Activated B cell treated with CpG ODN at 0.5 μM for 24 hours (primary cell): ENCODE results near the gene ZNF680. TPM values are rescaled to one million over a fixed set of nuclear protein-coding genes. Genes with fewer than 3 reads are reported as not detected.

ENCODE experiments used
- ATAC-seq: fragments of 200-7000 bp; cut with Tn5 transposase; one replicate; pipeline ENCODE4 v1.10.0; 2021; ENCODE audit warnings: low read depth, mild to moderate bottlenecking, moderate library complexity
- CTCF ChIA-PET: fragments of 350-600 bp; sonication (Branson Sonifier 250); formaldehyde crosslinking; loops from one replicate; lab custom pipeline; 2021; ENCODE audit warnings: antibody characterized with exemption; lab: Charles Lee
- POLR2A ChIA-PET: fragments of 350-600 bp; sonication (Branson Sonifier 250); formaldehyde crosslinking; loops from one replicate; lab custom pipeline; 2021; ENCODE audit warnings: antibody characterized with exemption; lab: Charles Lee
- DNase-seq: peaks from one replicate; pipeline ENCODE4 v3.0.0; 2022
- H3K27ac Mint-ChIP-seq: one replicate; pipeline ENCODE4 v1.8.0; 2020; ENCODE audit warnings: mixed read lengths
- H3K27me3 Mint-ChIP-seq: one replicate; pipeline ENCODE4 v1.8.0; 2021; ENCODE audit warnings: mixed read lengths
- H3K36me3 Mint-ChIP-seq: one replicate; pipeline ENCODE4 v1.8.0; 2021; ENCODE audit warnings: low read depth, mixed read lengths
- H3K4me1 Mint-ChIP-seq: one replicate; pipeline ENCODE4 v1.8.0; 2021; ENCODE audit warnings: mixed read lengths
- H3K4me3 Mint-ChIP-seq: one replicate; pipeline ENCODE4 v1.8.0; 2020; ENCODE audit warnings: mild to moderate bottlenecking, mixed read lengths
- H3K9me3 Mint-ChIP-seq: one replicate; pipeline ENCODE4 v1.8.0; 2020; ENCODE audit warnings: mixed read lengths
- CTCF ChIP-seq: fragments of 200-600 bp; IDR thresholded peaks from one replicate; pipeline ENCODE4 v1.8.0; 2022; ENCODE audit warnings: antibody characterized with exemption, mild to moderate bottlenecking
- intact Hi-C: fragments of 100-400 bp; cut with micrococcal nuclease; formaldehyde crosslinking; loops from one replicate; pipeline ENCODE4 v1.15.1; 2024
- total RNA-seq: library from RNA; stranded (reverse); gene quantifications from 2 replicates; pipeline ENCODE4 v1.2.3, GENCODE V29; 2022

ZNF680 gene
- total RNA-seq, 1 donor from 2014 or later = 22.0 TPM

- ATAC-seq (no peak), DNase-seq (no peak)
- ChIA-PET CTCF (no interaction called here), POLR2A (no interaction called here)
- Mint-ChIP-seq H3K27me3 (no peaks in the 10 kb centered on the region), H3K36me3 (peaks cover 85% of the 10 kb centered on the region), H3K4me1 (peaks cover 2% of the 10 kb centered on the region), H3K27ac (no peak overlapping the region), H3K4me3 (no peak overlapping the region), H3K9me3 (peaks cover 52% of the 10 kb centered on the region)
- TF ChIP-seq CTCF = no peak
- intact Hi-C loops = no loop called here
Observed at GRCh38 chr7:64533756-64534155, 29.1 kb downstream of the ZNF680 start.

DNA sequence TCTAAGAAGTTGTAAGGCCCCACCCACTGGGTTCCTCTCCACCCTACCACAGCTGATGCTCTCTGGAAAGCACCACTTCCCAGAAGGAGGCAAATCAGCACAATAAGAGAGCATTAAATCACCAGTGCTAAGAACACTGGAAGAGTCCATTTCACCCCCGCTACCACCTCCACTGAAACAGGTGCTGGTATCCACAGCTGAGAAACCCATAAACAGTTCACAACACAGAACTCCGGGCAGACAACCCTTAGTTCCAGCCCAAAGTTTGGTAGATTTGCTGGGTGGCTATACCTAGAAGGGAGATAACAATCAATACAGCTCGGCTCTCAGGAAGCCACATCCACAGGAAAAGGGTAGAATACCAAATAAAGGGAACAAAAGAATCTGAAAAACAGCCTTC lies 34.1 kb downstream of the ZNF680 start:
- intact Hi-C loops = no loop called here
- ATAC-seq = no peak
- peaks cover 83% of the 10 kb centered on the region for H3K36me3 Mint-ChIP-seq
- H3K27ac Mint-ChIP-seq = no peak overlapping the region
- ChIA-PET CTCF (no interaction called here), POLR2A (no interaction called here)
- DNase-seq = no peak
- H3K9me3 Mint-ChIP-seq = peaks cover 54% of the 10 kb centered on the region
- no peaks in the 10 kb centered on the region for H3K27me3 Mint-ChIP-seq
- no peak overlapping the region for H3K4me3 Mint-ChIP-seq
- no peak for TF ChIP-seq CTCF
- H3K4me1 Mint-ChIP-seq = peaks cover 2% of the 10 kb centered on the region

DNA sequence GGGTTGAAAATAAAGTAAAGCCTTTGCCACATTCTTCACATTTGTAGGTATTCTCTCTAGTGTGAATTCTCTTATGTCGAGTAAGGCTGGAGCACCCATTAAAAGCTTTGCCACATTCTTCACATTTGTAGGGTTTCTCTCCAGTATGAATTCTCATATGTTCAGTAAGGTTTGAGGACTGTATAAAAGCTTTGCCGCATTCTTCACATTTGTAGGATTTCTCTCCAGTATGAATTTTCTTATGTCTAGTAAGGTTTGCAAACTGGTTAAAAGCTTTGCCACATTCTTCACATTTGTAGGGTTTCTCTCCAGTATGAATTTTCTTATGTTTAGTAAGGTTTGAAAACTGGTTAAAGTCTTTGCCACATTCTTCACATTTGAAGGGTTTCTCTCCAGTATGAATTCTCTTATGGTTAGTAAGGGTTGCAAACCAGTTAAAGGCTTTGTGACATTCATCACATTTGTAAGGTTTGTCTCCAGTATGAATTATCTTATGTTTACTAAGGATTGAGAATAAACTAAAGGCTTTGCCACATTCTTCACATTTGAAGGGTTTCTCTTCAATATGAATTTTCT lies 41.4 kb downstream of the ZNF680 start:
- Mint-ChIP-seq H3K27ac (no peak overlapping the region), H3K4me1 (no peaks in the 10 kb centered on the region), H3K4me3 (no peak overlapping the region), H3K9me3 (peaks cover 55% of the 10 kb centered on the region), H3K36me3 (peaks cover 82% of the 10 kb centered on the region), H3K27me3 (no peaks in the 10 kb centered on the region)
- no peak for TF ChIP-seq CTCF
- DNase-seq (no peak), ATAC-seq (no peak)
- intact Hi-C loops = no loop called here
- ChIA-PET POLR2A (no interaction called here), CTCF (no interaction called here)

DNA sequence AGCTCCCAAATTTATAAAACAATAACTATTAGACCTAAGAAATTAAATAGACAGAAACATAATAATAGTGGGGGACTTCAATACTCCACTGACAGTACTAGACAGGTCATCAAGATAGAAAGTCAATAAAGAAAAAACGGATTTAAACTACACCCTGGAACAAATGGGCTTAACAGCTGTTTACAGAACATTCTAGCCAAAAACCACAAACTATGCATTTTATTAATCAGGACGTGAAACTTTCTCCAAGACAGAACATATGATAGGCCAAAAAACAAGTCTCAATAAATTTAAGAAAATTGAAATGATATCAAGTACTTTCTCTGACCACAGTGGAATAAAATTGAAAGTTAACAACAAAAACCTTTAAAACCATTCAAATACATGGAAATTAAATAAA lies 46.4 kb downstream of the ZNF680 start:
- peaks cover 52% of the 10 kb centered on the region for H3K9me3 Mint-ChIP-seq
- H3K27me3 Mint-ChIP-seq = no peaks in the 10 kb centered on the region
- peaks cover 71% of the 10 kb centered on the region for H3K36me3 Mint-ChIP-seq
- intact Hi-C loops = no loop called here
- CTCF ChIA-PET = no interaction called here
- no peaks in the 10 kb centered on the region for H3K4me1 Mint-ChIP-seq
- no peak overlapping the region for H3K27ac Mint-ChIP-seq
- no peak for TF ChIP-seq CTCF
- ATAC-seq (no peak), DNase-seq (no peak)
- no peak overlapping the region for H3K4me3 Mint-ChIP-seq
- POLR2A ChIA-PET = interaction anchor here (1.0 kb wide), 1 partner anchor 203 kb away, joined by 3 read pairs; the partner anchor contains the start of gene ZNF736

GRCh38 chr7:64515781-64516180 lies 47.1 kb downstream of the ZNF680 start:
- CTCF ChIA-PET = no interaction called here
- DNase-seq = no peak
- no peak for TF ChIP-seq CTCF
- Mint-ChIP-seq H3K27ac (no peak overlapping the region), H3K9me3 (peaks cover 46% of the 10 kb centered on the region), H3K4me1 (no peaks in the 10 kb centered on the region), H3K4me3 (no peak overlapping the region), H3K36me3 (peaks cover 68% of the 10 kb centered on the region), H3K27me3 (no peaks in the 10 kb centered on the region)
- no peak for ATAC-seq
- POLR2A ChIA-PET = interaction anchor here (1.0 kb wide), 1 partner anchor 202 kb away, joined by 3 read pairs; the partner anchor contains the start of gene ZNF736
- intact Hi-C loops = no loop called here
